CD8-positive, alpha-beta memory T cell (primary cell): ENCODE data around the gene GPRIN1. TPM values are rescaled to one million over a fixed set of nuclear protein-coding genes. Genes with fewer than 3 reads are reported as not detected.
A peak's percentile ranks its signal among the peaks of the same experiment; 100 is the strongest.

Experiments
- CTCF ChIA-PET: fragments of 350-600 bp; sonication (Branson Sonifier 250); formaldehyde crosslinking; loops from one replicate; lab custom pipeline; 2021; ENCODE audit warnings: antibody characterized with exemption; lab: Charles Lee
- POLR2A ChIA-PET: fragments of 350-600 bp; sonication (Branson Sonifier 250); formaldehyde crosslinking; loops from one replicate; lab custom pipeline; 2021; ENCODE audit warnings: antibody characterized with exemption; lab: Charles Lee
- DNase-seq, 5 donors: peaks; one replicate each; pipeline versions ENCODE4 v3.0.0 to v3.0.0-alpha.2; 2020 to 2022; ENCODE audit warnings: mixed read lengths in 1 of 5
- H3K27ac ChIP-seq: one replicate; pipeline ENCODE4 v1.7.0; 2013; ENCODE audit warnings: low read depth, mild to moderate bottlenecking, low read length, moderate library complexity
- H3K27me3 ChIP-seq: 2 replicates; pipeline ENCODE4 v1.7.0; 2013; ENCODE audit warnings: low read length, mild to moderate bottlenecking; ENCODE audit not compliant: insufficient read depth, poor library complexity, severe bottlenecking
- H3K36me3 ChIP-seq: 2 replicates; pipeline ENCODE4 v1.7.0; 2013; ENCODE audit warnings: mild to moderate bottlenecking, low read length, moderate library complexity; ENCODE audit not compliant: insufficient read depth
- H3K4me1 ChIP-seq: 2 replicates; pipeline ENCODE4 v1.7.0; 2013; ENCODE audit warnings: mild to moderate bottlenecking, low read length, moderate library complexity; ENCODE audit not compliant: insufficient read depth
- H3K4me3 ChIP-seq: 2 replicates; pipeline ENCODE4 v1.7.0; 2013; ENCODE audit warnings: mild to moderate bottlenecking, low read length
- H3K9me3 ChIP-seq: 2 replicates; pipeline ENCODE4 v1.7.0; 2013; ENCODE audit warnings: mild to moderate bottlenecking, low read length
- H3K27ac Mint-ChIP-seq, 8 donors: one replicate each; pipeline ENCODE4 v1.8.0; 2020 to 2021; ENCODE audit warnings: mixed read lengths in 8 of 8, mild to moderate bottlenecking in 6 of 8, inconsistent platforms in 3 of 8, moderate library complexity in 3 of 8
- H3K27me3 Mint-ChIP-seq, 2 donors: one replicate each; pipeline ENCODE4 v1.8.0; 2020 to 2021; ENCODE audit warnings: mixed read lengths in 2 of 2, mild to moderate bottlenecking in 1 of 2, moderate library complexity in 1 of 2
- H3K36me3 Mint-ChIP-seq, 3 donors: one replicate each; pipeline ENCODE4 v1.8.0; 2020 to 2021; ENCODE audit warnings: mixed read lengths in 3 of 3, inconsistent platforms in 1 of 3, mild to moderate bottlenecking in 1 of 3
- H3K4me1 Mint-ChIP-seq, 3 donors: one replicate each; pipeline ENCODE4 v1.8.0; 2020 to 2021; ENCODE audit warnings: mixed read lengths in 3 of 3, inconsistent platforms in 1 of 3, mild to moderate bottlenecking in 1 of 3
- H3K4me3 Mint-ChIP-seq, 7 donors: one replicate each; pipeline ENCODE4 v1.8.0; 2020 to 2021; ENCODE audit warnings: mixed read lengths in 7 of 7, mild to moderate bottlenecking in 6 of 7, moderate library complexity in 4 of 7, inconsistent platforms in 2 of 7
- H3K9me3 Mint-ChIP-seq, 5 donors: one replicate each; pipeline ENCODE4 v1.8.0; 2020 to 2022; ENCODE audit warnings: mixed read lengths in 5 of 5, mild to moderate bottlenecking in 3 of 5, moderate library complexity in 2 of 5, inconsistent platforms in 1 of 5
- polyA plus RNA-seq: library from polyadenylated mRNA; unstranded; fragments of 300-500 nt; fragmentation: Illumina TruSeq; gene quantifications from one replicate; pipeline ENCODE4 v1.2.3, GENCODE V29; 2021
- total RNA-seq, 2 experiments: library from RNA; stranded (reverse); gene quantifications; one replicate each; pipeline ENCODE4 v1.2.3, GENCODE V29; 2021

Gene GPRIN1
- total and polyA plus RNA-seq, 3 experiments from 2014 or later: 0.43 to 2.7 (median 2.3) TPM

DNA sequence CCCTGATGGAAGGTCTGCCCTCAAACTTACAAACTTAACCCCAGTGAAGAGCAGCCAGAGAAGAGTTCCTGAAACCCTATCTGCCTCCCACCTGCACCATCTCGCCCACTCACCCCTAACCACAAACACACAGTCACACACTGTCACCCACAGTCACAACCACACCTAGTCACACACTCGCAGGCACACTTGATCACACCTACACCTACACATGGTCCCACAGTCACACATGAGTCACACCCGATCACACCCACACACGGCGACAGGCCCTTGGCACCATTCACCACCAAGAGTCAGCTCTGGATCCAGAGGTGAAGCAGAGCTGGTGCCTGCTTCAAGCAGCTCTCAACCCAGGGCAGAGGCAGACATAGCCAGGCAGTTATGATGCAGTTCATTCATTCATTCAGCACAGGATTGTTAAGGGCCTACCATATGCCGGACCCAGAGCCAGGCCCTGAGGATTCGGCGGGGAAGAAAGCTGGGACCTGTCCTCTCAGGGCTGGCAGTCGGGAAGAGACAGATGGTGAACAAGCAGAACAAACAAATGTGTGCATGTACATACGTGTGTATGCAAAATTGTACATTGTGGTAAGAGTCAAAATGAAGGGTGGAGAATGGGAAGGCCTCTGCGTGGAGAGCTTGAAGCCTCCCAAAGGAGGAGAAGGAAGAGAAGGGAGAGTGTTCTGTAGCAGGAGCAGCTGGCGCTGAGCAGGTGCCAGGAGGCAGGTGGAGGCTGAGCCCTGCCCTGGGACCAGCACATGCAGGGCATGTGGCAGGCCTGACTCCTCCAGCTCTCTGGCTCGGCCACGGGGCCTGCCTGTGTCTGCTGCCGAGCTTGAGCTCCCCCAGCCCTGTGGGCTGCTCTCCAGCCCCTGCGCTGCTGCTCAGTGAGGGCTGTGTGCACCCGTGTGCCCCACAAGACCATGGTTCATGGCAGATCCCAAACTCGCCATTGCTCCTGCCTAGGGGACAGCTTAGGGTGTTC is 43.7 kb upstream of the GPRIN1 start:
- no peaks in the 10 kb centered on the region for H3K36me3 ChIP-seq
- H3K4me3 Mint-ChIP-seq: peak overlapping the region in 6 of 7 donors; percentile 5 to 68 (median 29)
- H3K36me3 Mint-ChIP-seq: peaks cover 0 to 39% (median 8%) of the 10 kb centered on the region in 3 donors
- ChIA-PET CTCF (interaction anchor here (1.2 kb wide), 1 partner anchor 237 kb away, joined by 3 read pairs; no protein-coding TSS in a partner anchor), POLR2A (no interaction called here)
- no peak overlapping the region for H3K27ac ChIP-seq
- no peaks in the 10 kb centered on the region for H3K9me3 ChIP-seq
- peak overlapping the region; percentile 13 to 82 (median 72) for H3K27ac Mint-ChIP-seq
- peak in 3 of 5 donors; percentile 31 to 62 (median 34) for DNase-seq
- H3K9me3 Mint-ChIP-seq: no peaks in the 10 kb centered on the region
- no peaks in the 10 kb centered on the region for H3K27me3 ChIP-seq
- no peak overlapping the region for H3K4me3 ChIP-seq
- H3K27me3 Mint-ChIP-seq: no peaks in the 10 kb centered on the region
- H3K4me1 Mint-ChIP-seq: peaks cover 62 to 77% (median 68%) of the 10 kb centered on the region in 3 donors
- H3K4me1 ChIP-seq: peaks cover 56% of the 10 kb centered on the region

DNA sequence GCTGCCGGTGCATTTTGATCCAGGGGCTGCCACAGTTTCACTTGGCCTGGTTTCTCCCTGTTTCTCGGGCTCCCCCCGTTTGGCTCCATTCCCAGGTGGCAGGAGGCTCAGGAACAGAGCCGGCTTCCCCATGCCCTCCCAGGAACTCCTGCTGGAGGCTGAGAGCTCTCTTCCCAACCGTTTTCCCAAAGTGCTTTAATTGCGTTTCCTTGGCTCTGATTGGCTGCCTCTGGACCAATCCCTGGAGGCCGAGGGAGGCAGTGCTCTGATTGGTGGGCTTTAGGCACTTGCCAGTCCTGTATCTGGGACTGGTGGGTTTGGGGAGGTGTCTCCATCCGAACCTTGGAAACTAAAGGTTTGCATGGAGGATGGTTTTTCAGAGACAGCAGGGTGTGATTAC is 42.2 kb upstream of the GPRIN1 start:
- H3K27me3 Mint-ChIP-seq: no peaks in the 10 kb centered on the region
- no peaks in the 10 kb centered on the region for H3K9me3 ChIP-seq
- peaks cover 0 to 33% (median 6%) of the 10 kb centered on the region in 3 donors for H3K36me3 Mint-ChIP-seq
- H3K4me1 Mint-ChIP-seq: peaks cover 61 to 76% (median 65%) of the 10 kb centered on the region in 3 donors
- peaks cover 58% of the 10 kb centered on the region for H3K4me1 ChIP-seq
- peak overlapping the region in 2 of 7 donors; percentile 20 to 48 for H3K4me3 Mint-ChIP-seq
- H3K27me3 ChIP-seq: no peaks in the 10 kb centered on the region
- POLR2A ChIA-PET: no interaction called here
- H3K27ac ChIP-seq: no peak overlapping the region
- no peaks in the 10 kb centered on the region for H3K36me3 ChIP-seq
- H3K4me3 ChIP-seq: no peak overlapping the region
- peak overlapping the region in 3 of 8 donors; percentile 26 to 61 (median 56) for H3K27ac Mint-ChIP-seq
- H3K9me3 Mint-ChIP-seq: no peaks in the 10 kb centered on the region
- CTCF ChIA-PET: interaction anchor here (9.2 kb wide), 1 partner anchor 6 kb away, joined by 108 read pairs; no protein-coding TSS in a partner anchor
- DNase-seq: no peak

DNA sequence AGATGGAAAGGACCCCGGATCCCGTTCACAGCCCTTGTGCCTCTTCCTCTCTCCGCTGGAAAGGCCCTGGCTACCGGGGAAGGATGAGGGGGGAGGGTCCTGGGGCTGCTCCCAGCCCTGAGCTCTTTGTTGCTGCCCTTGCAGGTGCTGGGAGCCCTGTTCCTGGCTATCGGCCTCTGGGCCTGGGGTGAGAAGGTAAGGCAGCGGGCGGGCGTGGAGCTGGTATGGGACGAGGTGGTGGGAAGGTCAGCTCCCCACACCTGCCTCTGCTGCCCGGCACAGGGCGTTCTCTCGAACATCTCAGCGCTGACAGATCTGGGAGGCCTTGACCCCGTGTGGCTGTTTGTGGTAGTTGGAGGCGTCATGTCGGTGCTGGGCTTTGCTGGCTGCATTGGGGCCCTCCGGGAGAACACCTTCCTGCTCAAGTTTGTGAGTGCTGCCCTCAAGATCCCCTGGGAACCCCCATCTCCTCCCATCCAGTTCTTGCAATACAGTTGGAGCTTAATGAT is 41.6 kb upstream of the GPRIN1 start:
- H3K9me3 ChIP-seq: no peaks in the 10 kb centered on the region
- POLR2A ChIA-PET: no interaction called here
- H3K4me1 ChIP-seq: peaks cover 61% of the 10 kb centered on the region
- Mint-ChIP-seq H3K9me3 (no peaks in the 10 kb centered on the region), H3K4me1 (peaks cover 66 to 82% (median 71%) of the 10 kb centered on the region in 3 donors), H3K36me3 (peaks cover 0 to 28% (median 6%) of the 10 kb centered on the region in 3 donors), H3K27ac (peak overlapping the region in 5 of 8 donors; percentile 26 to 88 (median 64)), H3K27me3 (no peaks in the 10 kb centered on the region), H3K4me3 (peak overlapping the region in 3 of 7 donors; percentile 16 to 48 (median 38))
- no peaks in the 10 kb centered on the region for H3K27me3 ChIP-seq
- DNase-seq: no peak
- H3K27ac ChIP-seq: no peak overlapping the region
- no peaks in the 10 kb centered on the region for H3K36me3 ChIP-seq
- no peak overlapping the region for H3K4me3 ChIP-seq
- CTCF ChIA-PET: interaction anchor here (9.2 kb wide), 1 partner anchor 7 kb away, joined by 108 read pairs; no protein-coding TSS in a partner anchor

DNA sequence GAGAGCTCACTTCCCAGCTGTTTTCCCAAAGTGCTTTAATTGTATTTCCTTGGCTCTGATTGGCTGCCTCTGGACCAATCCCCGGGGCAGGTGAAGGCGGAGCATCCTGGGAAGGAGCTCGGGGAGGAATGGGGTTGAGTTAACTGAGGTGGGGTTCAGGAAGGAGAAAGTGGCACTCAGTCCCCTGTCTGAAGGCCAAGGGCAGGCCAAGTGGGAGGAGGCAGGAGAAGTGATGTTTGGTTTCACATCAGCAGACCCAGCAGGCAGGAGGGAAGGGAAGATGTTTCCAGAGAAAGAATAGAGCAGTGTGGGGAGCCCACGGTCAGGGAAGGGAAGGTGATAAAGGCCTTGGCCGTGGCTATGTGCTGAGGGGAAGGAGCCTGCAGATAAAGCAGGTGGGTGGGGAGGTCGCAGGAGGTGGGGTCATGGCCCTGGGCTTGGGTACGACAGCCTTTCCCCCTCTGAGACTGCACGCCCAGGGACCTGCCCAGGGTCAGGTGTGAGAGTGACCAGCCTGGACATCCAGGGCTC is 40.5 kb upstream of the GPRIN1 start:
- no peaks in the 10 kb centered on the region for H3K9me3 Mint-ChIP-seq
- peak overlapping the region in 4 of 7 donors; percentile 39 to 61 (median 49) for H3K4me3 Mint-ChIP-seq
- no peak for DNase-seq
- CTCF ChIA-PET: interaction anchor here (9.2 kb wide), 1 partner anchor 8 kb away, joined by 108 read pairs; no protein-coding TSS in a partner anchor
- peaks cover 0 to 21% (median 6%) of the 10 kb centered on the region in 3 donors for H3K36me3 Mint-ChIP-seq
- Histone ChIP-seq H3K4me3 (no peak overlapping the region), H3K4me1 (peaks cover 66% of the 10 kb centered on the region), H3K27ac (no peak overlapping the region), H3K27me3 (no peaks in the 10 kb centered on the region), H3K9me3 (no peaks in the 10 kb centered on the region), H3K36me3 (no peaks in the 10 kb centered on the region)
- peak overlapping the region in 7 of 8 donors; percentile 38 to 93 (median 80) for H3K27ac Mint-ChIP-seq
- H3K4me1 Mint-ChIP-seq: peaks cover 70 to 86% (median 78%) of the 10 kb centered on the region in 3 donors
- no peaks in the 10 kb centered on the region for H3K27me3 Mint-ChIP-seq
- POLR2A ChIA-PET: no interaction called here

DNA sequence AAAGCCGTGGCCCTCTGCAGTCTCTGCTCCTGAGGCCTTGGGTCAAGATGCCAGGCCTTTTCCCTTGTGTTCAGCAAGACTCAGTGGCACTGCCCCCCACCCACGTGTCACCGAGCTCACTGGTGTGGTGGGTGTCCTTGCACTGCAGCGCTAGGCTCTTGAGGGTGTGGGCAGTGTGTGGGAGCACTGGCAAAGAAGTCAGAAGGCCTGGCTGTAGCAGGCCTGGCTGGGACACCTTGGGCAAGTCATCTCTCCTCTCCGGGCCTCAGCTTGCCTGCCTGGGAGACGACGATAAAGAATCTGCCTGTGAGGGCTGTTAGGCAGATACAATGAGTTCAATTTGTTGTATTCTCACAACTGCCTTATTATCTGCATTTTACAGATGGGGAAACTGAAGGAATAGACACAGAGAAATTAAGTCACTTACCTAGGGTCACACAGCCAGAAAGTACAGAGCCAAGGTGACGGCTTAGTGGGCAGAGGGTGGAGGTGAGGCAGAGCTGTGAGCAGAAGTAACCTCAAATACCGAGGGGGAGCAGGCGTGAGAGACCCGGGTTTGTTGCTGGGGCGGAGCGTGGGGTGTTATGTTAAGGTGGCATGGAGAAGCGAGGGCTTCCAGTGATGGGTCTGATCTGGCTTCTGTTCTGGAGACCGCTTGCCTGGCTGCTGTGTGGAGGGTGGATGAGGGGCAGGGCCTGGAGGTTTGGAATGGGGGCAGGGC is 38.7 kb upstream of the GPRIN1 start:
- POLR2A ChIA-PET: interaction anchor here (1.0 kb wide), 1 partner anchor 9 kb away, joined by 7 read pairs; no protein-coding TSS in a partner anchor
- H3K4me3 ChIP-seq: peak overlapping the region; percentile 83
- H3K36me3 ChIP-seq: no peaks in the 10 kb centered on the region

DNA sequence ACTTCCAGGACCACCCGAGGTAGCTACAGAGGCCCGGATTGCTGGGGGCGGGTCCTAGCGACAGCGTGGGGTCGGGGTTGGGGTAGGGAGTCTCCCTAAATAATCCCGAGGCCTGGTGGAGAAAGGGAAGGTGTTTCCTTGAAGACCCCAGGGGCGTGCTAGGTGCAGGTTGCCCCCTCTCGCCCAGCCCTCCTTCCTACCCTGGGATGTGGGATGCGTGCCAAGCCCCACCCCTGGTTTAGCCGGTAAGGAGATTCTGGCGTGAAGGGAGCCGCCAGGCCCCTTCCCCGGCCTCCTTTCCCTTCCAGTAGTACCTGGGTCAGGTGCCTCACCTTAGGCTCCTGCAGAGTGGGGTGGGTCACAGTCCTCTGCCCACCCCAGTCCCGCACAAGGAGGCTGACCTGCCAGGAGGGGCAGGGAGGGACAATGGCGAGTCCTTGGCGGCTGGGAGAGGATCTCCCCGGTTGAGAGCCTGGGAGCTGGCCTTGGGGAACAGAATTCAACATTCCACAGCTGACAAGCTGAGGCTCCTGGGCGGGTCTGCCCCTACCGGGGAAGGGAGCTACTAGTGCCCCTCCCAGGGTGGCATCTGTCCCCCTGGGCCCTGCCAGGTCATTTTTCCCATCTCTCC is 38.0 kb upstream of the GPRIN1 start:
- Histone ChIP-seq H3K27ac (peak overlapping the region; percentile 69), H3K27me3 (no peaks in the 10 kb centered on the region), H3K4me1 (peaks cover 54% of the 10 kb centered on the region), H3K4me3 (peak overlapping the region; percentile 83), H3K36me3 (no peaks in the 10 kb centered on the region), H3K9me3 (no peaks in the 10 kb centered on the region)
- H3K4me3 Mint-ChIP-seq: peak overlapping the region; percentile 74 to 90 (median 80)
- CTCF ChIA-PET: interaction anchor here (2.9 to 9.2 kb wide), 2 partner anchors 11 to 18 kb away, joined by 9 to 108 read pairs; partner anchors contain the start of genes EIF4E1B and SNCB
- peak overlapping the region; percentile 57 to 94 (median 83) for H3K27ac Mint-ChIP-seq
- peaks cover 0 to 4% (median 0%) of the 10 kb centered on the region in 3 donors for H3K36me3 Mint-ChIP-seq
- POLR2A ChIA-PET: interaction anchor here (0.6 to 1.0 kb wide), 2 partner anchors 10 to 485 kb away, joined by 3 to 7 read pairs; no protein-coding TSS in a partner anchor
- peaks cover 55 to 66% (median 61%) of the 10 kb centered on the region in 3 donors for H3K4me1 Mint-ChIP-seq
- H3K27me3 Mint-ChIP-seq: no peaks in the 10 kb centered on the region
- peak in 4 of 5 donors; percentile 14 to 54 (median 21) for DNase-seq
- H3K9me3 Mint-ChIP-seq: no peaks in the 10 kb centered on the region

More for the DNA sequence above, 38.7 kb upstream of the GPRIN1 start:
- Mint-ChIP-seq H3K36me3 (peaks cover 0 to 11% (median 4%) of the 10 kb centered on the region in 3 donors), H3K27me3 (no peaks in the 10 kb centered on the region), H3K27ac (peak overlapping the region; percentile 54 to 97 (median 86)), H3K4me3 (peak overlapping the region; percentile 74 to 90 (median 80)), H3K4me1 (peaks cover 62 to 73% (median 67%) of the 10 kb centered on the region in 3 donors), H3K9me3 (no peaks in the 10 kb centered on the region)
- Histone ChIP-seq H3K9me3 (no peaks in the 10 kb centered on the region), H3K4me1 (peaks cover 61% of the 10 kb centered on the region), H3K27me3 (no peaks in the 10 kb centered on the region), H3K27ac (peak overlapping the region; percentile 69)
- CTCF ChIA-PET: interaction anchor here (2.9 to 9.2 kb wide), 2 partner anchors 10 to 18 kb away, joined by 9 to 108 read pairs; partner anchors contain the start of genes EIF4E1B and SNCB
- DNase-seq: peak; percentile 13 to 65 (median 47)
